PFSK-1 (cell line): Measurements from ENCODE around the gene ZFYVE26.

Experiments
- FOXP2 ChIP-seq: optimal IDR thresholded peaks from 2 replicates; pipeline ENCODE3; 2011; ENCODE audit warnings: borderline replicate concordance, control low read depth, inconsistent platforms; ENCODE audit not compliant: insufficient read depth; ENCODE audit errors: extremely low read length, extremely low read depth
- POLR2AphosphoS5 ChIP-seq: IDR thresholded peaks from 2 replicates; pipeline ENCODE4 v1.6.1; 2012; ENCODE audit warnings: low read depth, mild to moderate bottlenecking, control low read depth, low read length, moderate library complexity
- TAF1 ChIP-seq: IDR thresholded peaks from 2 replicates; pipeline ENCODE4 v1.6.1; 2012; ENCODE audit warnings: low read length, control low read depth, borderline replicate concordance; ENCODE audit not compliant: insufficient read depth
- TF ChIP-seq, protein P1 (sequence below), 2 experiments: IDR thresholded peaks; 2 replicates each; pipeline versions ENCODE4 v1.6.1 to v1.8.0; 2011 to 2012; ENCODE audit warnings: low read depth in 2 of 2, low read length in 2 of 2, control low read depth in 1 of 2, inconsistent platforms in 1 of 2, mild to moderate bottlenecking in 1 of 2, moderate library complexity in 1 of 2; ENCODE audit not compliant: insufficient read depth in 1 of 2

DNA sequence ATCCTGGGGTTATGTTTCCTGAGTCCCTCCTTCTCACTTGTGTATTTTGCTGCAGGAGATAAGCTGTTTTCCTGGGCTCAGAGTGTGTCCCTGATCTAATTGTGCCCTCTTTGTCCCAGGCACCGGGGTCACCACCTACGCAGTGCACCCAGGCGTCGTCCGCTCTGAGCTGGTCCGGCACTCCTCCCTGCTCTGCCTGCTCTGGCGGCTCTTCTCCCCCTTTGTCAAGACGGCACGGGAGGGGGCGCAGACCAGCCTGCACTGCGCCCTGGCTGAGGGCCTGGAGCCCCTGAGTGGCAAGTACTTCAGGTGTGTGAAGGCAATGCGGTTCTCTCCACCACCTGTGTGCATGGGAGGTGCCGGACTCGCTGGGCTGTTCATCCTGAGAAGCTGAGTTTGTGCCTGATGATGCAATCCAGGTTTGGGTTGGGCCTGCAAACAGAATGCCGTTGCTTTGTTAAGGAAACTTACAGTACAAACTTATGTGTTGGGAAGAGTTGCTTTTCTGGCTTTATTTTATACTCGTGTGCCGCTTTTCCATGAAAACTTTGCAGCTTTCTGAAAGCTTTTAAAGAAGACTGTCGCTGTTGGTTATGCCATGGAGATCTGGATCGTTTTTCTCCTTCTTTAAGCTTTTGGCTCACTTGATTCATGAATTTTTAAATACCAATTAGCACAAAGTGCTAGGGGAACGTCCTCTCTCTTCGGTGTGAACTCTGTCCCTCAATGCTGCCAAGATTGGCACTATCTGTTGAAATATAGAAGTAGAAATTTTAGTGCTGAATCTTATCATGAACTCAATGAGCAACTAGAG lies 87.1 kb downstream of the ZFYVE26 start:
- TF ChIP-seq POLR2AphosphoS5 (no peak), TAF1 (no peak), FOXP2 (no peak)
- TF ChIP-seq, protein P1, sequence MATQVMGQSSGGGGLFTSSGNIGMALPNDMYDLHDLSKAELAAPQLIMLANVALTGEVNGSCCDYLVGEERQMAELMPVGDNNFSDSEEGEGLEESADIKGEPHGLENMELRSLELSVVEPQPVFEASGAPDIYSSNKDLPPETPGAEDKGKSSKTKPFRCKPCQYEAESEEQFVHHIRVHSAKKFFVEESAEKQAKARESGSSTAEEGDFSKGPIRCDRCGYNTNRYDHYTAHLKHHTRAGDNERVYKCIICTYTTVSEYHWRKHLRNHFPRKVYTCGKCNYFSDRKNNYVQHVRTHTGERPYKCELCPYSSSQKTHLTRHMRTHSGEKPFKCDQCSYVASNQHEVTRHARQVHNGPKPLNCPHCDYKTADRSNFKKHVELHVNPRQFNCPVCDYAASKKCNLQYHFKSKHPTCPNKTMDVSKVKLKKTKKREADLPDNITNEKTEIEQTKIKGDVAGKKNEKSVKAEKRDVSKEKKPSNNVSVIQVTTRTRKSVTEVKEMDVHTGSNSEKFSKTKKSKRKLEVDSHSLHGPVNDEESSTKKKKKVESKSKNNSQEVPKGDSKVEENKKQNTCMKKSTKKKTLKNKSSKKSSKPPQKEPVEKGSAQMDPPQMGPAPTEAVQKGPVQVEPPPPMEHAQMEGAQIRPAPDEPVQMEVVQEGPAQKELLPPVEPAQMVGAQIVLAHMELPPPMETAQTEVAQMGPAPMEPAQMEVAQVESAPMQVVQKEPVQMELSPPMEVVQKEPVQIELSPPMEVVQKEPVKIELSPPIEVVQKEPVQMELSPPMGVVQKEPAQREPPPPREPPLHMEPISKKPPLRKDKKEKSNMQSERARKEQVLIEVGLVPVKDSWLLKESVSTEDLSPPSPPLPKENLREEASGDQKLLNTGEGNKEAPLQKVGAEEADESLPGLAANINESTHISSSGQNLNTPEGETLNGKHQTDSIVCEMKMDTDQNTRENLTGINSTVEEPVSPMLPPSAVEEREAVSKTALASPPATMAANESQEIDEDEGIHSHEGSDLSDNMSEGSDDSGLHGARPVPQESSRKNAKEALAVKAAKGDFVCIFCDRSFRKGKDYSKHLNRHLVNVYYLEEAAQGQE (IDR thresholded peaks at IDR 0.05; ENCODE audit: insufficient read depth in 1 of 2, low read depth in 2 of 2, low read length in 2 of 2), result no peak
